GM12878 (cell line): ENCODE data around the gene SUOX. TPM values are rescaled to one million over a fixed set of nuclear protein-coding genes. Genes with fewer than 3 reads are reported as not detected.

Experiments used
- ATAC-seq: fragments of 200-7000 bp; cut with Tn5 transposase; 3 replicates; pipeline ENCODE4 v1.9.1; 2020; ENCODE audit warnings: mild to moderate bottlenecking, moderate library complexity
- BruUV-seq: library from RNA; stranded (reverse); fragments of 400-500 nt; replicated peaks from 2 replicates; lab custom pipeline; 2021; lab: Mats Ljungman, UMichigan
- CTCF ChIA-PET: fragments of 300-600 bp; sonication (Branson Sonifier 250); formaldehyde crosslinking; extraction: SDS; loops from one replicate; lab custom pipeline; 2021; ENCODE audit warnings: inconsistent platforms; lab: Yijun Ruan, JAX
- POLR2A ChIA-PET: fragments of 350-600 bp; formaldehyde crosslinking; extraction: SDS; loops from one replicate; lab custom pipeline; 2021; ENCODE audit warnings: inconsistent platforms; lab: Charles Lee
- RAD21 ChIA-PET: fragments of 300-600 bp; sonication (Branson Sonifier 250); formaldehyde crosslinking; loops from one replicate; lab custom pipeline; 2023; ENCODE audit warnings: antibody characterized with exemption; ENCODE audit not compliant: unreplicated experiment; lab: Charles Lee
- SMC1A ChIA-PET: fragments of 300-600 bp; sonication (Branson Sonifier 250); formaldehyde crosslinking; loops from one replicate; lab custom pipeline; 2023; ENCODE audit not compliant: unreplicated experiment, uncharacterized antibody; lab: Charles Lee
- DNase-seq: peaks from one replicate; pipeline ENCODE4 v3.0.0-alpha.2; 2011; ENCODE audit warnings: low read depth, low spot score
- FAIRE-seq: peaks from 3 replicates; lab custom pipeline; 2011; peaks lifted over from hg19 to GRCh38; lab: Jason Lieb, UNC
- H2AFZ ChIP-seq: 2 replicates; pipeline ENCODE4 v1.6.0; 2011; ENCODE audit warnings: low read depth, low read length, control low read depth; ENCODE audit not compliant: control insufficient read depth
- H3K27ac ChIP-seq: 2 replicates; pipeline ENCODE4 v1.5.1; 2011; ENCODE audit warnings: control low read depth; ENCODE audit not compliant: control insufficient read depth, insufficient read depth
- H3K27me3 ChIP-seq, 2 experiments: replicated peaks in 1 of 2; 2 replicates each; pipeline versions ENCODE4 v1.6.0 to v1.6.1; 2011; ENCODE audit warnings: low read length in 1 of 2; ENCODE audit not compliant: control insufficient read depth in 2 of 2, insufficient read depth in 2 of 2
- H3K36me3 ChIP-seq, 2 experiments: 2 replicates each; pipeline ENCODE4 v1.5.1; 2011; ENCODE audit warnings: low read length in 1 of 2; ENCODE audit not compliant: control insufficient read depth in 2 of 2, insufficient read depth in 2 of 2
- H3K4me1 ChIP-seq: 2 replicates; pipeline ENCODE4 v1.6.1; 2011; ENCODE audit warnings: mild to moderate bottlenecking, low read length, moderate library complexity, mixed read lengths; ENCODE audit not compliant: control insufficient read depth, insufficient read depth
- H3K4me2 ChIP-seq: 2 replicates; pipeline ENCODE4 v1.6.0; 2011; ENCODE audit warnings: control low read depth; ENCODE audit not compliant: control insufficient read depth, insufficient read depth
- H3K4me3 ChIP-seq: fragments of 200-600 bp; sonication (generic); 2 replicates; pipeline ENCODE4 v1.5.1; 2016
- H3K79me2 ChIP-seq: 2 replicates; pipeline ENCODE4 v1.6.0; 2011; ENCODE audit warnings: low read length; ENCODE audit not compliant: control insufficient read depth, insufficient read depth
- H3K9ac ChIP-seq: 2 replicates; pipeline ENCODE4 v1.8.0; 2011; ENCODE audit warnings: low read length, control low read depth, mixed read lengths; ENCODE audit not compliant: control insufficient read depth, insufficient read depth
- H3K9me3 ChIP-seq: replicated peaks from 3 replicates; pipeline ENCODE4 v1.5.1; 2011; ENCODE audit warnings: mild to moderate bottlenecking, low read length; ENCODE audit not compliant: control insufficient read depth, insufficient read depth
- H4K20me1 ChIP-seq: 2 replicates; pipeline ENCODE4 v1.6.0; 2011; ENCODE audit not compliant: control insufficient read depth, insufficient read depth
- IKZF1 ChIP-seq: fragments of 450-650 bp; conservative IDR thresholded peaks from 2 replicates; pipeline ENCODE4 v1.6.1; 2017; ENCODE audit warnings: antibody characterized with exemption, mild to moderate bottlenecking
- SPI1 ChIP-seq: IDR thresholded peaks from 2 replicates; pipeline ENCODE4 v1.6.1; 2011; ENCODE audit warnings: low read depth, mild to moderate bottlenecking, low read length, moderate library complexity, borderline replicate concordance; ENCODE audit not compliant: insufficient read depth
- WGBS: methylation state at CpG from one replicate; pipeline ENCODE4 v1.1.6; 2016; ENCODE audit warnings: low lambda C conversion rate; ENCODE audit not compliant: insufficient replicate concordance, insufficient coverage; ENCODE audit errors: missing lambda C conversion rate; 5-methylcytosine and 5-hydroxymethylcytosine counted together
- in situ Hi-C: fragments of 300-500 bp; cut with MboI; formaldehyde crosslinking; loops from 9 replicates; pipeline ENCODE4 v1.14.3; 2018; ENCODE audit warnings: mixed read lengths
- intact Hi-C: fragments of 100-400 bp; cut with micrococcal nuclease; formaldehyde crosslinking; loops from one replicate; pipeline ENCODE4 v1.14.2; 2022; ENCODE audit not compliant: unreplicated experiment
- polyA plus RNA-seq, 11 experiments: library from polyadenylated mRNA; depleted of rRNA in 4 of 11; unstranded in 6 of 11; stranded (reverse) in 5 of 11; fragments of >200 nt; fragmentation: Nextera tagmentation in 4 of 11; fragmentation: Illumina TruSeq in 1 of 11; extraction: Ambion mirVana in 4 of 11; extraction: Trizol in 1 of 11; gene quantifications; 1 replicate in 1 of 11; 2 replicates in 10 of 11; pipeline versions ENCODE4 v1.2.1 to v1.2.3, GENCODE V29; 2011 to 2016; ENCODE audit warnings: inconsistent platforms in 2 of 11, missing spikeins in 2 of 11, low read depth in 1 of 11
- total RNA-seq, 4 experiments: library from RNA; depleted of rRNA in 3 of 4; stranded (reverse); fragments of >200 nt in 3 of 4; fragmentation: Illumina TruSeq in 1 of 4; extraction: Trizol in 1 of 4; gene quantifications; 2 replicates each; pipeline versions ENCODE4 v1.2.1 to v1.2.3, GENCODE V29; 2013 to 2021
- TF ChIP-seq, protein P1 (sequence below): IDR thresholded peaks from 2 replicates; pipeline ENCODE4 v1.6.1; 2011; ENCODE audit warnings: mild to moderate bottlenecking, low read depth, low read length, moderate library complexity; ENCODE audit not compliant: insufficient replicate concordance
- TF ChIP-seq, protein P2 (sequence below): fragments of 450-650 bp; IDR thresholded peaks from 2 replicates; pipeline ENCODE4 v1.6.1; 2016; ENCODE audit warnings: mild to moderate bottlenecking
- TF ChIP-seq, protein P3 (sequence below): fragments of 450-650 bp; IDR thresholded peaks from 2 replicates; pipeline ENCODE4 v1.6.1; 2018; ENCODE audit warnings: mild to moderate bottlenecking, low read depth, moderate library complexity; ENCODE audit not compliant: partially characterized antibody

SUOX gene
- total and polyA plus RNA-seq, 10 of the 15 experiments (the other 5 are each of a cell fraction or from before 2014, with no cell fraction given): 5.1 to 18.8 (median 13.4) TPM

DNA sequence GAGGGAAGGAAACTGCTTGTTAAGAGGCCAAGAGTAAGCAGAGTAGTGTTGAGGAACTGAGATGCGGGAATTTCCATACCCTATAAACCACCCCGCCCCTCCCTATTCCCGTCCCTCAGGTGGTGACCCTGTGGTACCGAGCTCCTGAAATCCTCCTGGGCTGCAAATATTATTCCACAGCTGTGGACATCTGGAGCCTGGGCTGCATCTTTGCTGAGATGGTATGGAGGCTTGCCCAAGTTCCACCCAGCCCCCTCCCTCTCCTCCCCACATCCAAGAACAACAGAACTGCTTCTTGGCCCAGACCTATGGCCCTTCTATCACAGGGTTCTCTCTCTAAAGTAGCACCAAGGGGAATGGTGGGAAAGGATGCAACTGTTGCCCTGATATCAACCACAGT is 27.7 kb upstream of the SUOX start:
- 87% methylated on average over 4 of the region's 4 CpGs for WGBS
- ChIA-PET RAD21 (interaction anchor here (0.7 to 2.8 kb wide), 4 partner anchors 13 to 140 kb away, joined by 3 to 15 read pairs (median 6); partner anchors contain the start of gene DNAJC14), POLR2A (interaction anchor here (0.6 to 2.5 kb wide), 10 partner anchors 9 to 225 kb away, joined by 3 to 27 read pairs (median 4); partner anchors contain the start of genes DNAJC14, ORMDL2 and SARNP), CTCF (interaction anchor here (0.6 to 2.4 kb wide), 12 partner anchors 9 to 231 kb away, joined by 3 to 17 read pairs (median 4); partner anchors contain the start of gene DGKA), SMC1A (interaction anchor here (0.7 to 3.1 kb wide), 5 partner anchors 8 to 245 kb away, joined by 3 to 25 read pairs (median 4); no protein-coding TSS in a partner anchor)
- no peak overlapping the region for H3K27ac ChIP-seq
- peaks cover 0 to 7% of the 10 kb centered on the region in 2 experiments; a peak in 3 of 4 replicates for H3K36me3 ChIP-seq
- intact Hi-C loops: no loop called here
- DNase-seq (no peak), FAIRE-seq (no peak), ATAC-seq (no peak)
- peaks cover 37% of the 10 kb centered on the region for H3K79me2 ChIP-seq
- TF ChIP-seq, protein P1, sequence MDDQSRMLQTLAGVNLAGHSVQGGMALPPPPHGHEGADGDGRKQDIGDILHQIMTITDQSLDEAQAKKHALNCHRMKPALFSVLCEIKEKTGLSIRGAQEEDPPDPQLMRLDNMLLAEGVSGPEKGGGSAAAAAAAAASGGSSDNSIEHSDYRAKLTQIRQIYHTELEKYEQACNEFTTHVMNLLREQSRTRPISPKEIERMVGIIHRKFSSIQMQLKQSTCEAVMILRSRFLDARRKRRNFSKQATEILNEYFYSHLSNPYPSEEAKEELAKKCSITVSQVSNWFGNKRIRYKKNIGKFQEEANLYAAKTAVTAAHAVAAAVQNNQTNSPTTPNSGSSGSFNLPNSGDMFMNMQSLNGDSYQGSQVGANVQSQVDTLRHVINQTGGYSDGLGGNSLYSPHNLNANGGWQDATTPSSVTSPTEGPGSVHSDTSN: no peak
- TF ChIP-seq IKZF1 (0 out of 2 replicates have a peak, but pooled peaks have one; percentile 9), SPI1 (0 out of 2 replicates have a peak, but pooled peaks have one; percentile 10)
- TF ChIP-seq, protein P2, sequence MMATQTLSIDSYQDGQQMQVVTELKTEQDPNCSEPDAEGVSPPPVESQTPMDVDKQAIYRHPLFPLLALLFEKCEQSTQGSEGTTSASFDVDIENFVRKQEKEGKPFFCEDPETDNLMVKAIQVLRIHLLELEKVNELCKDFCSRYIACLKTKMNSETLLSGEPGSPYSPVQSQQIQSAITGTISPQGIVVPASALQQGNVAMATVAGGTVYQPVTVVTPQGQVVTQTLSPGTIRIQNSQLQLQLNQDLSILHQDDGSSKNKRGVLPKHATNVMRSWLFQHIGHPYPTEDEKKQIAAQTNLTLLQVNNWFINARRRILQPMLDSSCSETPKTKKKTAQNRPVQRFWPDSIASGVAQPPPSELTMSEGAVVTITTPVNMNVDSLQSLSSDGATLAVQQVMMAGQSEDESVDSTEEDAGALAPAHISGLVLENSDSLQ: no peak
- TF ChIP-seq, protein P3, sequence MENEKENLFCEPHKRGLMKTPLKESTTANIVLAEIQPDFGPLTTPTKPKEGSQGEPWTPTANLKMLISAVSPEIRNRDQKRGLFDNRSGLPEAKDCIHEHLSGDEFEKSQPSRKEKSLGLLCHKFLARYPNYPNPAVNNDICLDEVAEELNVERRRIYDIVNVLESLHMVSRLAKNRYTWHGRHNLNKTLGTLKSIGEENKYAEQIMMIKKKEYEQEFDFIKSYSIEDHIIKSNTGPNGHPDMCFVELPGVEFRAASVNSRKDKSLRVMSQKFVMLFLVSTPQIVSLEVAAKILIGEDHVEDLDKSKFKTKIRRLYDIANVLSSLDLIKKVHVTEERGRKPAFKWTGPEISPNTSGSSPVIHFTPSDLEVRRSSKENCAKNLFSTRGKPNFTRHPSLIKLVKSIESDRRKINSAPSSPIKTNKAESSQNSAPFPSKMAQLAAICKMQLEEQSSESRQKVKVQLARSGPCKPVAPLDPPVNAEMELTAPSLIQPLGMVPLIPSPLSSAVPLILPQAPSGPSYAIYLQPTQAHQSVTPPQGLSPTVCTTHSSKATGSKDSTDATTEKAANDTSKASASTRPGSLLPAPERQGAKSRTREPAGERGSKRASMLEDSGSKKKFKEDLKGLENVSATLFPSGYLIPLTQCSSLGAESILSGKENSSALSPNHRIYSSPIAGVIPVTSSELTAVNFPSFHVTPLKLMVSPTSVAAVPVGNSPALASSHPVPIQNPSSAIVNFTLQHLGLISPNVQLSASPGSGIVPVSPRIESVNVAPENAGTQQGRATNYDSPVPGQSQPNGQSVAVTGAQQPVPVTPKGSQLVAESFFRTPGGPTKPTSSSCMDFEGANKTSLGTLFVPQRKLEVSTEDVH: no peak
- no peaks in the 10 kb centered on the region for H4K20me1 ChIP-seq
- H3K4me1 ChIP-seq: peaks cover 15% of the 10 kb centered on the region
- in situ Hi-C loops: no loop called here
- no peak overlapping the region for H2AFZ ChIP-seq
- no peaks in the 10 kb centered on the region for H3K27me3 ChIP-seq
- H3K4me3 ChIP-seq: no peak overlapping the region; the same call in 1 of the 2 replicates
- H3K9me3 ChIP-seq: no peaks in the 10 kb centered on the region
- BruUV-seq: no TSS peak
- no peak overlapping the region for H3K9ac ChIP-seq
- peak overlapping the region; percentile 100 for H3K4me2 ChIP-seq
